HG02870 (cell line): Measurements from ENCODE around the gene SLC6A6.
"Not testable (repeated sequence)": the region's sequence is repeated elsewhere in the genome, so short reads cannot be mapped to it uniquely, and the experiment has no call there.

Source experiments
- ATAC-seq: cut with Tn5 transposase; IDR thresholded peaks from one replicate; pipeline ENCODE4 v1.9.1; 2021; ENCODE audit warnings: mild to moderate bottlenecking, moderate library complexity; ENCODE audit not compliant: unreplicated experiment

The SLC6A6 gene

GRCh38 chr3:14503706-14504065 lies 101.3 kb downstream of the SLC6A6 start:
- no peak for ATAC-seq

GRCh38 chr3:14505001-14505802 lies 102.8 kb downstream of the SLC6A6 start:
- ATAC-seq, result no peak

GRCh38 chr3:14505803-14506500 lies 103.5 kb downstream of the SLC6A6 start:
- ATAC-seq, result no peak

GRCh38 chr3:14506626-14507304 lies 104.4 kb downstream of the SLC6A6 start:
- ATAC-seq, result no peak

GRCh38 chr3:14507305-14507741 lies 104.9 kb downstream of the SLC6A6 start:
- ATAC-seq, result no peak

GRCh38 chr3:14507757-14508504 lies 105.5 kb downstream of the SLC6A6 start:
- no peak for ATAC-seq

- ATAC-seq, result no peak
Measured at GRCh38 chr3:14508505-14508819, 106.1 kb downstream of the SLC6A6 start.

GRCh38 chr3:14508966-14509795 lies 106.8 kb downstream of the SLC6A6 start:
- ATAC-seq, result no peak

- no peak for ATAC-seq
Measured at GRCh38 chr3:14509796-14510100, 107.3 kb downstream of the SLC6A6 start.

- no peak for ATAC-seq
Measured at GRCh38 chr3:14510838-14511622, 108.6 kb downstream of the SLC6A6 start.

GRCh38 chr3:14511623-14512280 lies 109.3 kb downstream of the SLC6A6 start:
- ATAC-seq, result no peak

GRCh38 chr3:14512281-14512941 lies 110.0 kb downstream of the SLC6A6 start:
- no peak for ATAC-seq

GRCh38 chr3:14512942-14513327 lies 110.5 kb downstream of the SLC6A6 start:
- ATAC-seq, result no peak

- ATAC-seq, result no peak
Measured at GRCh38 chr3:14513566-14514322, 111.3 kb downstream of the SLC6A6 start.

- ATAC-seq, result no peak
Measured at GRCh38 chr3:14514323-14514720, 111.9 kb downstream of the SLC6A6 start.

- not testable (repeated sequence) for ATAC-seq
Measured at GRCh38 chr3:14515526-14515925, 113.1 kb downstream of the SLC6A6 start.

GRCh38 chr3:14516738-14517345 lies 114.4 kb downstream of the SLC6A6 start:
- no peak for ATAC-seq
